Measurements from ENCODE around the gene EFCC1. TPM values are rescaled to one million over a fixed set of nuclear protein-coding genes. Genes with fewer than 3 reads are reported as not detected.

The EFCC1 gene
- total and polyA plus RNA-seq, 2 of the 13 experiments (the other 11 are each of a cell fraction or from before 2014, with no cell fraction given), result not detected

DNA sequence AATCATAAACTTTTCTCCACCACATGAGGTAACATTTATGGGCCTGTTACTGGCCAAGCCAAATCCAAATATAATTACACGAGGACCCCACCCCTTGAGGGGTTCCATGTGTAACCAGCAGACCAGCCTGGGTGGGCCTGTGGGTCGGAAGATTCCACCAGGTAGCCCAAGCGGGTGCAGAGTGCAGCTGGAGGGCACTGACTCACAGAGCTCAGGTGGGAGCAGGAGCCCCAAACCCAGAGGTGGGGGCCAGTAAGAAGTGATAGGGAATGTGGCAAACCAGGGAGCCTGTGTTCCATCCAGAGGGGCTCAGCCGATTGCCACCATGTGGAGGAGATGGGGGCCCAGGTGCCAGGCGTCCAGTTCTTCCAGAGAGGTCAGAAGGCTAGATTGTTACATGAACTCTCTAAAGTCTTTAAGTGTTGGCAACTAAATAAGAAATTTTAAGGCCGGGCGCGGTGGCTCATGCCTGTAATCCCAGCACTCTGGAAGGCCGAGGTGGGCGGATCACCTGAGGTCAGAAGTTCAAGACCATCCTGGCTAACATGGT is 62.1 kb downstream of the EFCC1 start:
- WGBS (ENCODE audit: low lambda C conversion rate), result 19% methylated on average over 10 of the region's 10 CpGs
- TF ChIP-seq, protein P1, sequence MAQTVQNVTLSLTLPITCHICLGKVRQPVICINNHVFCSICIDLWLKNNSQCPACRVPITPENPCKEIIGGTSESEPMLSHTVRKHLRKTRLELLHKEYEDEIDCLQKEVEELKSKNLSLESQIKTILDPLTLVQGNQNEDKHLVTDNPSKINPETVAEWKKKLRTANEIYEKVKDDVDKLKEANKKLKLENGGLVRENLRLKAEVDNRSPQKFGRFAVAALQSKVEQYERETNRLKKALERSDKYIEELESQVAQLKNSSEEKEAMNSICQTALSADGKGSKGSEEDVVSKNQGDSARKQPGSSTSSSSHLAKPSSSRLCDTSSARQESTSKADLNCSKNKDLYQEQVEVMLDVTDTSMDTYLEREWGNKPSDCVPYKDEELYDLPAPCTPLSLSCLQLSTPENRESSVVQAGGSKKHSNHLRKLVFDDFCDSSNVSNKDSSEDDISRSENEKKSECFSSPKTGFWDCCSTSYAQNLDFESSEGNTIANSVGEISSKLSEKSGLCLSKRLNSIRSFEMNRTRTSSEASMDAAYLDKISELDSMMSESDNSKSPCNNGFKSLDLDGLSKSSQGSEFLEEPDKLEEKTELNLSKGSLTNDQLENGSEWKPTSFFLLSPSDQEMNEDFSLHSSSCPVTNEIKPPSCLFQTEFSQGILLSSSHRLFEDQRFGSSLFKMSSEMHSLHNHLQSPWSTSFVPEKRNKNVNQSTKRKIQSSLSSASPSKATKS (CRISPR knock-in tag; IDR thresholded peaks at IDR 0.05), result no peak
- no peak for TF ChIP-seq ZNF781 (CRISPR knock-in tag; IDR thresholded peaks at IDR 0.05; ENCODE audit: borderline replicate concordance, not compliant biosample characterization)
- no peak for TF ChIP-seq ZFP62 (CRISPR knock-in tag; IDR thresholded peaks at IDR 0.05)
- TF ChIP-seq ZC3H4 (CRISPR knock-in tag; IDR thresholded peaks at IDR 0.05; ENCODE audit: borderline replicate concordance), result no peak
- TF ChIP-seq MBNL3 (CRISPR knock-in tag; conservative IDR thresholded peaks at IDR 0.05), result no peak
- TF ChIP-seq U2AF1 (optimal IDR thresholded peaks at IDR 0.05; ENCODE audit: low read depth, low read length), result no peak
- TF ChIP-seq, protein P2, sequence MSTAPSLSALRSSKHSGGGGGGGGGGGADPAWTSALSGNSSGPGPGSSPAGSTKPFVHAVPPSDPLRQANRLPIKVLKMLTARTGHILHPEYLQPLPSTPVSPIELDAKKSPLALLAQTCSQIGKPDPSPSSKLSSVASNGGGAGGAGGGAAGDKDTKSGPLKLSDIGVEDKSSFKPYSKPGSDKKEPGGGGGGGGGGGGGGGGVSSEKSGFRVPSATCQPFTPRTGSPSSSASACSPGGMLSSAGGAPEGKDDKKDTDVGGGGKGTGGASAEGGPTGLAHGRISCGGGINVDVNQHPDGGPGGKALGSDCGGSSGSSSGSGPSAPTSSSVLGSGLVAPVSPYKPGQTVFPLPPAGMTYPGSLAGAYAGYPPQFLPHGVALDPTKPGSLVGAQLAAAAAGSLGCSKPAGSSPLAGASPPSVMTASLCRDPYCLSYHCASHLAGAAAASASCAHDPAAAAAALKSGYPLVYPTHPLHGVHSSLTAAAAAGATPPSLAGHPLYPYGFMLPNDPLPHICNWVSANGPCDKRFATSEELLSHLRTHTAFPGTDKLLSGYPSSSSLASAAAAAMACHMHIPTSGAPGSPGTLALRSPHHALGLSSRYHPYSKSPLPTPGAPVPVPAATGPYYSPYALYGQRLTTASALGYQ (CRISPR knock-in tag; IDR thresholded peaks at IDR 0.05), result no peak
- TF ChIP-seq HOXA5 (CRISPR knock-in tag; IDR thresholded peaks at IDR 0.05), result no peak
- no peak for TF ChIP-seq RFXANK (CRISPR knock-in tag; IDR thresholded peaks at IDR 0.05)
- TF ChIP-seq POLR2AphosphoS5 (IDR thresholded peaks at IDR 0.05; ENCODE audit: low read depth, low read length), result no peak
- TF ChIP-seq ZNF768 (CRISPR knock-in tag; IDR thresholded peaks at IDR 0.05), result no peak
- TF ChIP-seq, protein P3, sequence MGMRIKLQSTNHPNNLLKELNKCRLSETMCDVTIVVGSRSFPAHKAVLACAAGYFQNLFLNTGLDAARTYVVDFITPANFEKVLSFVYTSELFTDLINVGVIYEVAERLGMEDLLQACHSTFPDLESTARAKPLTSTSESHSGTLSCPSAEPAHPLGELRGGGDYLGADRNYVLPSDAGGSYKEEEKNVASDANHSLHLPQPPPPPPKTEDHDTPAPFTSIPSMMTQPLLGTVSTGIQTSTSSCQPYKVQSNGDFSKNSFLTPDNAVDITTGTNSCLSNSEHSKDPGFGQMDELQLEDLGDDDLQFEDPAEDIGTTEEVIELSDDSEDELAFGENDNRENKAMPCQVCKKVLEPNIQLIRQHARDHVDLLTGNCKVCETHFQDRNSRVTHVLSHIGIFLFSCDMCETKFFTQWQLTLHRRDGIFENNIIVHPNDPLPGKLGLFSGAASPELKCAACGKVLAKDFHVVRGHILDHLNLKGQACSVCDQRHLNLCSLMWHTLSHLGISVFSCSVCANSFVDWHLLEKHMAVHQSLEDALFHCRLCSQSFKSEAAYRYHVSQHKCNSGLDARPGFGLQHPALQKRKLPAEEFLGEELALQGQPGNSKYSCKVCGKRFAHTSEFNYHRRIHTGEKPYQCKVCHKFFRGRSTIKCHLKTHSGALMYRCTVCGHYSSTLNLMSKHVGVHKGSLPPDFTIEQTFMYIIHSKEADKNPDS (CRISPR knock-in tag; IDR thresholded peaks at IDR 0.05), result no peak
- TF ChIP-seq RFXAP (CRISPR knock-in tag; IDR thresholded peaks at IDR 0.05; ENCODE audit: borderline replicate concordance), result no peak
- TF ChIP-seq, protein P4, sequence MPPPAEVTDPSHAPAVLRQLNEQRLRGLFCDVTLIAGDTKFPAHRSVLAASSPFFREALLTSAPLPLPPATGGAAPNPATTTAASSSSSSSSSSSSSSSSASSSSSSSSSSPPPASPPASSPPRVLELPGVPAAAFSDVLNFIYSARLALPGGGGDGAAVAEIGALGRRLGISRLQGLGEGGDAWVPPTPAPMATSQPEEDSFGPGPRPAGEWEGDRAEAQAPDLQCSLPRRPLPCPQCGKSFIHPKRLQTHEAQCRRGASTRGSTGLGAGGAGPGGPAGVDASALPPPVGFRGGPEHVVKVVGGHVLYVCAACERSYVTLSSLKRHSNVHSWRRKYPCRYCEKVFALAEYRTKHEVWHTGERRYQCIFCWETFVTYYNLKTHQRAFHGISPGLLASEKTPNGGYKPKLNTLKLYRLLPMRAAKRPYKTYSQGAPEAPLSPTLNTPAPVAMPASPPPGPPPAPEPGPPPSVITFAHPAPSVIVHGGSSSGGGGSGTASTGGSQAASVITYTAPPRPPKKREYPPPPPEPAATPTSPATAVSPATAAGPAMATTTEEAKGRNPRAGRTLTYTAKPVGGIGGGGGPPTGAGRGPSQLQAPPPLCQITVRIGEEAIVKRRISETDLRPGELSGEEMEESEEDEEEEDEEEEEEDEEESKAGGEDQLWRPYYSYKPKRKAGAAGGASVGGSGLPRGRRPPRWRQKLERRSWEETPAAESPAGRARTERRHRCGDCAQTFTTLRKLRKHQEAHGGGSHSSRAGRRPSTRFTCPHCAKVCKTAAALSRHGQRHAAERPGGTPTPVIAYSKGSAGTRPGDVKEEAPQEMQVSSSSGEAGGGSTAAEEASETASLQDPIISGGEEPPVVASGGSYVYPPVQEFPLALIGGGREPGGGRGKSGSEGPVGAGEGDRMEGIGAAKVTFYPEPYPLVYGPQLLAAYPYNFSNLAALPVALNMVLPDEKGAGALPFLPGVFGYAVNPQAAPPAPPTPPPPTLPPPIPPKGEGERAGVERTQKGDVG (CRISPR knock-in tag; IDR thresholded peaks at IDR 0.05; ENCODE audit: borderline replicate concordance), result no peak
- TF ChIP-seq FOXJ3 (CRISPR knock-in tag; IDR thresholded peaks at IDR 0.05; ENCODE audit: borderline replicate concordance), result no peak
- no peak for TF ChIP-seq ZNF720 (CRISPR knock-in tag; IDR thresholded peaks at IDR 0.05)

More for the DNA sequence above, 62.1 kb downstream of the EFCC1 start:
- Histone ChIP-seq H3K36me3 (replicated peaks in 1 of 2; ENCODE audit: control insufficient read depth in 1 of 2, insufficient read depth in 2 of 2, low read length in 2 of 2) (no peaks in the 10 kb centered on the region), H3K27ac (ENCODE audit: extremely low read length, insufficient read depth, low read length) (no peak overlapping the region), H3K4me1 (ENCODE audit: insufficient read depth, low read length) (0 out of 2 replicates have a peak, but pooled peaks cover 7% of the 10 kb centered on the region), H2AFZ (ENCODE audit: low read length) (no peak overlapping the region), H3K4me2 (ENCODE audit: low read depth, low read length) (no peak overlapping the region), H3K9me3 (ENCODE audit: low read length) (no peaks in the 10 kb centered on the region), H3K27me3 (ENCODE audit: control insufficient read depth in 1 of 2, insufficient read depth in 2 of 2, low read length in 2 of 2) (peaks cover 1 to 40% of the 10 kb centered on the region in 2 experiments; a peak in 3 of 5 replicates), H3K4me3 (replicated peaks in 1 of 3; ENCODE audit: insufficient read depth in 1 of 3, low read depth in 2 of 3, low read length in 3 of 3) (no peak overlapping the region), H3K79me2 (ENCODE audit: insufficient read depth, low read length) (no peaks in the 10 kb centered on the region), H4K20me1 (ENCODE audit: insufficient read depth, low read length) (no peaks in the 10 kb centered on the region), H3K9ac (ENCODE audit: insufficient read depth, low read depth, low read length) (no peak overlapping the region)
- ChIA-PET CTCF (ENCODE audit: low intra/inter-chr PET ratio, low total read pairs) (no interaction called here), POLR2A (no interaction called here)
- FAIRE-seq, result no peak
- intact Hi-C loops (cut with micrococcal nuclease; ENCODE audit: unreplicated experiment), result no loop called here
- no peak for DNase-seq (ENCODE audit: low spot score)
- BruUV-seq (replicated peaks), result no TSS peak
- in situ Hi-C loops (cut with HindIII; ENCODE audit: extremely low pct_ligation_motif_present, low pct_unique_long_range_greater_than_20kb), result no loop called here
- ATAC-seq, result no peak

All from HepG2 (cell line).